HepG2 (cell line): ENCODE results near the gene ZNF684. TPM values are rescaled to one million over a fixed set of nuclear protein-coding genes. Genes with fewer than 3 reads are reported as not detected.

Experiments used
- ARNT ChIP-seq: fragments of 450-650 bp; IDR thresholded peaks from 2 replicates; pipeline ENCODE4 v1.6.1; 2017
- ATF1 ChIP-seq: IDR thresholded peaks from 2 replicates; pipeline ENCODE4 v1.6.1; 2016; ENCODE audit warnings: mild to moderate bottlenecking, control low read depth
- CBX5 ChIP-seq: sonication (generic); formaldehyde crosslinking; IDR thresholded peaks from 2 replicates; pipeline ENCODE4 v1.4.0; 2020; ENCODE audit warnings: missing genetic modification reagents, borderline replicate concordance
- FOSL2 ChIP-seq: sonication (generic); formaldehyde crosslinking; IDR thresholded peaks from 2 replicates; pipeline ENCODE4 v1.4.0; 2020; ENCODE audit warnings: missing genetic modification reagents
- FOXA3 ChIP-seq: IDR thresholded peaks from 2 replicates; pipeline ENCODE4 v1.6.1; 2016; ENCODE audit warnings: missing genetic modification reagents, missing compliant biosample characterization
- HIVEP1 ChIP-seq: sonication (generic); formaldehyde crosslinking; IDR thresholded peaks from 2 replicates; pipeline ENCODE4 v1.4.0; 2020; ENCODE audit warnings: mild to moderate bottlenecking, missing genetic modification reagents
- ISL2 ChIP-seq: sonication (generic); formaldehyde crosslinking; IDR thresholded peaks from 2 replicates; pipeline ENCODE4 v1.5.0; 2020; ENCODE audit warnings: missing genetic modification reagents
- MED8 ChIP-seq: sonication (generic); formaldehyde crosslinking; IDR thresholded peaks from 2 replicates; pipeline ENCODE4 v1.8.1; 2023; ENCODE audit warnings: mild to moderate bottlenecking, missing genetic modification reagents; ENCODE audit not compliant: insufficient replicate concordance
- NFKBIZ ChIP-seq: IDR thresholded peaks from 2 replicates; pipeline ENCODE4 v1.6.1; 2018; ENCODE audit warnings: missing genetic modification reagents, missing compliant biosample characterization
- NFRKB ChIP-seq: fragments of 450-650 bp; IDR thresholded peaks from 2 replicates; pipeline ENCODE4 v1.6.1; 2017
- PITX1 ChIP-seq: sonication (generic); formaldehyde crosslinking; IDR thresholded peaks from 2 replicates; pipeline ENCODE4 v1.5.1; 2020; ENCODE audit warnings: mild to moderate bottlenecking, missing genetic modification reagents
- SMARCE1 ChIP-seq: fragments of 450-650 bp; IDR thresholded peaks from 2 replicates; pipeline ENCODE4 v1.6.1; 2017; ENCODE audit warnings: borderline replicate concordance
- SMYD3 ChIP-seq: sonication (generic); formaldehyde crosslinking; IDR thresholded peaks from 2 replicates; pipeline ENCODE4 v1.8.1; 2023; ENCODE audit warnings: mild to moderate bottlenecking, missing genetic modification reagents
- ZNF333 ChIP-seq: sonication (generic); formaldehyde crosslinking; IDR thresholded peaks from 2 replicates; pipeline ENCODE4 v1.4.0; 2020; ENCODE audit warnings: mild to moderate bottlenecking, missing genetic modification reagents, borderline replicate concordance
- ZNF543 ChIP-seq: sonication (generic); formaldehyde crosslinking; IDR thresholded peaks from 2 replicates; pipeline ENCODE4 v1.4.0; 2020; ENCODE audit warnings: mild to moderate bottlenecking, missing genetic modification reagents
- ZNF567 ChIP-seq: sonication (generic); formaldehyde crosslinking; IDR thresholded peaks from 2 replicates; pipeline ENCODE4 v1.8.1; 2023; ENCODE audit warnings: mild to moderate bottlenecking, missing genetic modification reagents, borderline replicate concordance
- ZNF674 ChIP-seq: sonication (generic); formaldehyde crosslinking; IDR thresholded peaks from 2 replicates; pipeline ENCODE4 v1.5.0; 2020; ENCODE audit warnings: low read depth, mild to moderate bottlenecking, missing genetic modification reagents
- ZNF790 ChIP-seq: sonication (generic); formaldehyde crosslinking; IDR thresholded peaks from 2 replicates; pipeline ENCODE4 v1.8.0; 2022; ENCODE audit warnings: missing genetic modification reagents, mild to moderate bottlenecking, borderline replicate concordance
- polyA plus RNA-seq, 8 experiments: library from polyadenylated mRNA; depleted of rRNA in 3 of 8; stranded (reverse) in 7 of 8; unstranded in 1 of 8; fragments of >200 nt; fragmentation: Illumina TruSeq in 4 of 8; extraction: Trizol in 4 of 8; gene quantifications; 2 replicates each; pipeline versions ENCODE4 v1.2.1 to v1.2.3, GENCODE V29; 2011 to 2016; ENCODE audit warnings: low read depth in 4 of 8, missing spikeins in 1 of 8, mixed read lengths in 1 of 8; ENCODE audit not compliant: insufficient read depth in 1 of 8
- total RNA-seq, 5 experiments: library from RNA; depleted of rRNA; stranded (reverse); fragments of >200 nt; fragmentation: Illumina TruSeq; extraction: Trizol; gene quantifications; 2 replicates each; pipeline ENCODE4 v1.2.3, GENCODE V29; 2016; ENCODE audit warnings: low read depth in 1 of 5
- TF ChIP-seq, protein P1 (sequence below): sonication (generic); formaldehyde crosslinking; IDR thresholded peaks from 2 replicates; pipeline ENCODE4 v1.4.0; 2020; ENCODE audit warnings: mild to moderate bottlenecking, missing genetic modification reagents
- TF ChIP-seq, protein P2 (sequence below): sonication (generic); formaldehyde crosslinking; IDR thresholded peaks from 2 replicates; pipeline ENCODE4 v1.5.0; 2020; ENCODE audit warnings: mild to moderate bottlenecking, missing genetic modification reagents
- TF ChIP-seq, protein P3 (sequence below): sonication (generic); formaldehyde crosslinking; IDR thresholded peaks from 2 replicates; pipeline ENCODE4 v1.5.0; 2020; ENCODE audit warnings: missing genetic modification reagents, mild to moderate bottlenecking, borderline replicate concordance
- TF ChIP-seq, protein P4 (sequence below): sonication (generic); formaldehyde crosslinking; IDR thresholded peaks from 2 replicates; pipeline ENCODE4 v1.4.0; 2020; ENCODE audit warnings: missing genetic modification reagents, borderline replicate concordance
- TF ChIP-seq, protein P5 (sequence below): sonication (generic); formaldehyde crosslinking; IDR thresholded peaks from 2 replicates; pipeline ENCODE4 v1.4.0; 2020; ENCODE audit warnings: missing genetic modification reagents

ZNF684 gene
- total and polyA plus RNA-seq, 2 of the 13 experiments (the other 11 are each of a cell fraction or from before 2014, with no cell fraction given), result 6.5 to 15.2 TPM

DNA sequence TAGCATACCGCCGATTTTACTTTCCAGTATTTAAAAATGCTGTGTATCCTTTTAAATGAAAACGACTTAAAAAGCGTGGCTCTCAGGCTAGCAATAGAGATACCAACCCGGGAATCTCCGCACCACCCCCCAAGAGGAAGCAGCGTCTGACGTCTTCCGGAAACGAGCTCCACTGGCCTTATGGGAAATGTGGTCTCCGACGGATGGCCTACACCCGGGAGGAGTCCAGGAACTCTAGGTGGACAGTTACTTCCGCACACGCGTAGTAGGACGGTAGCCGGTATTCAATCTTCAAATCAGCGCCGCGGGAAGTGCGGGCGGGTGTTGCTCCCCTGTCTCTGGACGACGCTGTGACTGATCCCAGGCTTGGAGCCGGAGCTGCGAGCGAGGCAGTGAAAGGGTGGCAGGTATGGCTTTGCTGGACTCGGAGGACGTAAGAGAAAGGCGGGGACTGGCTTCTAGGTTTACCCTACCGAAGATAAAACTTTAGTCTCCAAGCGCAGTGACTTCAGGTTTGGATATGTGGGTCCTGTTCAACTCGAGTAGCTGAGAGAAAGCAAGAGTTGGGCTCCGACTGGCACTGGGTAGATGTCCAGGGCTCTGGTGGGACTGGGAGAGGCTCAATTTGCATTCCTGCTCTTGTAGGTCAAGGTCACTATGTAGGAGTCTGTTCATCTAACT lies at the start of gene ZNF684 (continued):
- TF ChIP-seq, protein P1, sequence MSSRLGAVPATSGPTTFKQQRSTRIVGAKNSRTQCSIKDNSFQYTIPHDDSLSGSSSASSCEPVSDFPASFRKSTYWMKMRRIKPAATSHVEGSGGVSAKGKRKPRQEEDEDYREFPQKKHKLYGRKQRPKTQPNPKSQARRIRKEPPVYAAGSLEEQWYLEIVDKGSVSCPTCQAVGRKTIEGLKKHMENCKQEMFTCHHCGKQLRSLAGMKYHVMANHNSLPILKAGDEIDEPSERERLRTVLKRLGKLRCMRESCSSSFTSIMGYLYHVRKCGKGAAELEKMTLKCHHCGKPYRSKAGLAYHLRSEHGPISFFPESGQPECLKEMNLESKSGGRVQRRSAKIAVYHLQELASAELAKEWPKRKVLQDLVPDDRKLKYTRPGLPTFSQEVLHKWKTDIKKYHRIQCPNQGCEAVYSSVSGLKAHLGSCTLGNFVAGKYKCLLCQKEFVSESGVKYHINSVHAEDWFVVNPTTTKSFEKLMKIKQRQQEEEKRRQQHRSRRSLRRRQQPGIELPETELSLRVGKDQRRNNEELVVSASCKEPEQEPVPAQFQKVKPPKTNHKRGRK (CRISPR knock-in tag), result no peak
- TF ChIP-seq MED8 (CRISPR knock-in tag), result peak; percentile 16
- no peak for TF ChIP-seq ZNF674 (CRISPR knock-in tag)
- peak; percentile 92 for TF ChIP-seq ATF1
- TF ChIP-seq ARNT, result no peak
- 0 out of 2 replicates have a peak, but pooled peaks have one; percentile 17 for TF ChIP-seq FOSL2 (CRISPR knock-in tag)
- TF ChIP-seq SMARCE1, result no peak
- TF ChIP-seq ZNF543 (CRISPR knock-in tag), result no peak
- TF ChIP-seq NFKBIZ (CRISPR knock-in tag), result no peak; the same call in 1 of the 2 replicates
- TF ChIP-seq CBX5, result peak; percentile 15; the same call in 1 of the 2 replicates
- TF ChIP-seq, protein P2, sequence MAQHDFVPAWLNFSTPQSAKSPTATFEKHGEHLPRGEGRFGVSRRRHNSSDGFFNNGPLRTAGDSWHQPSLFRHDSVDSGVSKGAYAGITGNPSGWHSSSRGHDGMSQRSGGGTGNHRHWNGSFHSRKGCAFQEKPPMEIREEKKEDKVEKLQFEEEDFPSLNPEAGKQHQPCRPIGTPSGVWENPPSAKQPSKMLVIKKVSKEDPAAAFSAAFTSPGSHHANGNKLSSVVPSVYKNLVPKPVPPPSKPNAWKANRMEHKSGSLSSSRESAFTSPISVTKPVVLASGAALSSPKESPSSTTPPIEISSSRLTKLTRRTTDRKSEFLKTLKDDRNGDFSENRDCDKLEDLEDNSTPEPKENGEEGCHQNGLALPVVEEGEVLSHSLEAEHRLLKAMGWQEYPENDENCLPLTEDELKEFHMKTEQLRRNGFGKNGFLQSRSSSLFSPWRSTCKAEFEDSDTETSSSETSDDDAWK (CRISPR knock-in tag), result no peak
- TF ChIP-seq, protein P3, sequence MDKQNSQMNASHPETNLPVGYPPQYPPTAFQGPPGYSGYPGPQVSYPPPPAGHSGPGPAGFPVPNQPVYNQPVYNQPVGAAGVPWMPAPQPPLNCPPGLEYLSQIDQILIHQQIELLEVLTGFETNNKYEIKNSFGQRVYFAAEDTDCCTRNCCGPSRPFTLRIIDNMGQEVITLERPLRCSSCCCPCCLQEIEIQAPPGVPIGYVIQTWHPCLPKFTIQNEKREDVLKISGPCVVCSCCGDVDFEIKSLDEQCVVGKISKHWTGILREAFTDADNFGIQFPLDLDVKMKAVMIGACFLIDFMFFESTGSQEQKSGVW (CRISPR knock-in tag), result no peak
- TF ChIP-seq, protein P4, sequence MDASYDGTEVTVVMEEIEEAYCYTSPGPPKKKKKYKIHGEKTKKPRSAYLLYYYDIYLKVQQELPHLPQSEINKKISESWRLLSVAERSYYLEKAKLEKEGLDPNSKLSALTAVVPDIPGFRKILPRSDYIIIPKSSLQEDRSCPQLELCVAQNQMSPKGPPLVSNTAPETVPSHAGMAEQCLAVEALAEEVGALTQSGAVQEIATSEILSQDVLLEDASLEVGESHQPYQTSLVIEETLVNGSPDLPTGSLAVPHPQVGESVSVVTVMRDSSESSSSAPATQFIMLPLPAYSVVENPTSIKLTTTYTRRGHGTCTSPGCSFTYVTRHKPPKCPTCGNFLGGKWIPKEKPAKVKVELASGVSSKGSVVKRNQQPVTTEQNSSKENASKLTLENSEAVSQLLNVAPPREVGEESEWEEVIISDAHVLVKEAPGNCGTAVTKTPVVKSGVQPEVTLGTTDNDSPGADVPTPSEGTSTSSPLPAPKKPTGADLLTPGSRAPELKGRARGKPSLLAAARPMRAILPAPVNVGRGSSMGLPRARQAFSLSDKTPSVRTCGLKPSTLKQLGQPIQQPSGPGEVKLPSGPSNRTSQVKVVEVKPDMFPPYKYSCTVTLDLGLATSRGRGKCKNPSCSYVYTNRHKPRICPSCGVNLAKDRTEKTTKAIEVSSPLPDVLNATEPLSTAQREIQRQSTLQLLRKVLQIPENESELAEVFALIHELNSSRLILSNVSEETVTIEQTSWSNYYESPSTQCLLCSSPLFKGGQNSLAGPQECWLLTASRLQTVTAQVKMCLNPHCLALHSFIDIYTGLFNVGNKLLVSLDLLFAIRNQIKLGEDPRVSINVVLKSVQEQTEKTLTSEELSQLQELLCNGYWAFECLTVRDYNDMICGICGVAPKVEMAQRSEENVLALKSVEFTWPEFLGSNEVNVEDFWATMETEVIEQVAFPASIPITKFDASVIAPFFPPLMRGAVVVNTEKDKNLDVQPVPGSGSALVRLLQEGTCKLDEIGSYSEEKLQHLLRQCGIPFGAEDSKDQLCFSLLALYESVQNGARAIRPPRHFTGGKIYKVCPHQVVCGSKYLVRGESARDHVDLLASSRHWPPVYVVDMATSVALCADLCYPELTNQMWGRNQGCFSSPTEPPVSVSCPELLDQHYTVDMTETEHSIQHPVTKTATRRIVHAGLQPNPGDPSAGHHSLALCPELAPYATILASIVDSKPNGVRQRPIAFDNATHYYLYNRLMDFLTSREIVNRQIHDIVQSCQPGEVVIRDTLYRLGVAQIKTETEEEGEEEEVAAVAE, result no peak
- TF ChIP-seq ISL2, result no peak
- TF ChIP-seq FOXA3 (CRISPR knock-in tag), result peak; percentile 46
- no peak; the same call in 1 of the 2 replicates for TF ChIP-seq PITX1 (CRISPR knock-in tag)
- peak; percentile 31; the same call in 1 of the 2 replicates for TF ChIP-seq HIVEP1 (CRISPR knock-in tag)
- TF ChIP-seq, protein P5, sequence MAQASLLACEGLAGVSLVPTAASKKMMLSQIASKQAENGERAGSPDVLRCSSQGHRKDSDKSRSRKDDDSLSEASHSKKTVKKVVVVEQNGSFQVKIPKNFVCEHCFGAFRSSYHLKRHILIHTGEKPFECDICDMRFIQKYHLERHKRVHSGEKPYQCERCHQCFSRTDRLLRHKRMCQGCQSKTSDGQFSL (CRISPR knock-in tag), result no peak
- no peak for TF ChIP-seq SMYD3 (CRISPR knock-in tag)
- TF ChIP-seq ZNF567 (CRISPR knock-in tag), result no peak
- no peak for TF ChIP-seq ZNF790 (CRISPR knock-in tag)
- no peak for TF ChIP-seq NFRKB
- no peak for TF ChIP-seq ZNF333 (CRISPR knock-in tag)
